DND-41 (cell line): ENCODE measurements around the gene LIPK.

ENCODE experiments used
- ATAC-seq: fragments of 200-7000 bp; cut with Tn5 transposase; 3 replicates; pipeline ENCODE4 v1.9.1; 2021; ENCODE audit warnings: low read depth; ENCODE audit not compliant: insufficient read depth
- DNase-seq: peaks from one replicate; pipeline ENCODE4 v3.0.0-alpha.2; 2020
- H2AFZ ChIP-seq: 2 replicates; pipeline ENCODE4 v1.6.0; 2012; ENCODE audit warnings: low read depth, low read length
- H3K27ac ChIP-seq: 2 replicates; pipeline ENCODE4 v1.5.1; 2012; ENCODE audit warnings: low read length, inconsistent platforms
- H3K27me3 ChIP-seq: fragments of 200-600 bp; sonication (generic); 2 replicates; pipeline ENCODE4 v1.6.0; 2012; ENCODE audit warnings: low read length, mild to moderate bottlenecking, inconsistent platforms; ENCODE audit not compliant: insufficient read depth, poor library complexity
- H3K36me3 ChIP-seq: 2 replicates; pipeline ENCODE4 v1.5.1; 2012; ENCODE audit warnings: low read length, inconsistent platforms; ENCODE audit not compliant: insufficient read depth
- H3K4me1 ChIP-seq: 2 replicates; pipeline ENCODE4 v1.5.1; 2012; ENCODE audit warnings: mild to moderate bottlenecking, low read length; ENCODE audit not compliant: insufficient read depth
- H3K4me2 ChIP-seq: 2 replicates; pipeline ENCODE4 v1.6.0; 2012; ENCODE audit warnings: mild to moderate bottlenecking, moderate library complexity, low read length, inconsistent platforms; ENCODE audit not compliant: insufficient read depth
- H3K4me3 ChIP-seq, 2 experiments: fragments of 200-600 bp in 1 of 2; shearing (Covaris generic) in 1 of 2; 2 replicates each; pipeline ENCODE4 v1.5.1; 2012 to 2016; ENCODE audit warnings: inconsistent platforms in 2 of 2, low read length in 2 of 2, mild to moderate bottlenecking in 2 of 2, low read depth in 1 of 2, moderate library complexity in 1 of 2
- H3K79me2 ChIP-seq: 2 replicates; pipeline ENCODE4 v1.6.0; 2012; ENCODE audit warnings: low read length, inconsistent platforms; ENCODE audit not compliant: insufficient read depth
- H3K9ac ChIP-seq: 2 replicates; pipeline ENCODE4 v1.6.0; 2012; ENCODE audit warnings: low read depth, mild to moderate bottlenecking, inconsistent platforms, low read length, moderate library complexity
- H3K9me3 ChIP-seq: 2 replicates; pipeline ENCODE4 v1.5.1; 2012; ENCODE audit warnings: low read length, moderate library complexity, mild to moderate bottlenecking, inconsistent platforms; ENCODE audit not compliant: insufficient read depth, severe bottlenecking
- H4K20me1 ChIP-seq: 2 replicates; pipeline ENCODE4 v1.6.0; 2012; ENCODE audit warnings: low read length; ENCODE audit not compliant: insufficient read depth
- EZH2 ChIP-seq: IDR thresholded peaks from 3 replicates; pipeline ENCODE4 v1.6.1; 2012; ENCODE audit warnings: borderline replicate concordance, low read depth, mild to moderate bottlenecking, moderate library complexity, low read length, inconsistent platforms; ENCODE audit not compliant: severe bottlenecking
- TF ChIP-seq, protein P1 (sequence below): IDR thresholded peaks from 2 replicates; pipeline ENCODE4 v1.5.1; 2012; ENCODE audit warnings: borderline replicate concordance, low read length, moderate library complexity, mild to moderate bottlenecking; ENCODE audit not compliant: poor library complexity, severe bottlenecking; ENCODE audit errors: extremely low read depth

The LIPK gene

GRCh38 chr10:88676283-88677060, 29.6 kb upstream of the LIPK start:
- no peak for ATAC-seq

DNA sequence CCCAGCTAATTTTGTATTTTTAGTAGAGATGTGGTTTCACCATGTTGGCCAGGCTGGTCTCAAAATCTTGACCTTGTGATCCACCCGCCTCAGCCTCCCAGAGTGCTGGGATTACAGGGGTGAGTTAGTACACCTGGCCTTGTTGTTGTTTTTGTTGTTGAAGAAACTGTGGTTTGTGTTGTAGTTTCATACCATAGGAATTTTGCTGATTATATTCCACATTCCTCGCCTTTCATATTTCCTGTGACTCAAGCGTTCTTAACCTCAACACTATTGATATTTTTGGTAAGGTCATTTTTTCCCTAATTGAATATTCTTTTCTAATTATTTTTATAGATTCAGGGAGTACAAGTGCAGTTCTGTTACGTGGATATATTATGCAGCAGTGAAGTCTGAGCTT, 25.1 kb upstream of the LIPK start:
- Histone ChIP-seq H3K36me3 (no peaks in the 10 kb centered on the region), H3K4me3 (no peak overlapping the region), H3K4me2 (no peak overlapping the region), H3K79me2 (no peaks in the 10 kb centered on the region), H4K20me1 (no peaks in the 10 kb centered on the region), H3K4me1 (no peaks in the 10 kb centered on the region), H3K27me3 (peaks cover 10% of the 10 kb centered on the region), H2AFZ (no peak overlapping the region), H3K27ac (no peak overlapping the region), H3K9ac (no peak overlapping the region), H3K9me3 (no peaks in the 10 kb centered on the region)
- TF ChIP-seq, protein P1, sequence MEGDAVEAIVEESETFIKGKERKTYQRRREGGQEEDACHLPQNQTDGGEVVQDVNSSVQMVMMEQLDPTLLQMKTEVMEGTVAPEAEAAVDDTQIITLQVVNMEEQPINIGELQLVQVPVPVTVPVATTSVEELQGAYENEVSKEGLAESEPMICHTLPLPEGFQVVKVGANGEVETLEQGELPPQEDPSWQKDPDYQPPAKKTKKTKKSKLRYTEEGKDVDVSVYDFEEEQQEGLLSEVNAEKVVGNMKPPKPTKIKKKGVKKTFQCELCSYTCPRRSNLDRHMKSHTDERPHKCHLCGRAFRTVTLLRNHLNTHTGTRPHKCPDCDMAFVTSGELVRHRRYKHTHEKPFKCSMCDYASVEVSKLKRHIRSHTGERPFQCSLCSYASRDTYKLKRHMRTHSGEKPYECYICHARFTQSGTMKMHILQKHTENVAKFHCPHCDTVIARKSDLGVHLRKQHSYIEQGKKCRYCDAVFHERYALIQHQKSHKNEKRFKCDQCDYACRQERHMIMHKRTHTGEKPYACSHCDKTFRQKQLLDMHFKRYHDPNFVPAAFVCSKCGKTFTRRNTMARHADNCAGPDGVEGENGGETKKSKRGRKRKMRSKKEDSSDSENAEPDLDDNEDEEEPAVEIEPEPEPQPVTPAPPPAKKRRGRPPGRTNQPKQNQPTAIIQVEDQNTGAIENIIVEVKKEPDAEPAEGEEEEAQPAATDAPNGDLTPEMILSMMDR: no peak
- no peak for TF ChIP-seq EZH2
- DNase-seq (no peak), ATAC-seq (no peak)

More at GRCh38 chr10:88676283-88677060, 29.6 kb upstream of the LIPK start:
- H3K79me2 ChIP-seq: no peaks in the 10 kb centered on the region
- no peak overlapping the region for H2AFZ ChIP-seq
- H3K9me3 ChIP-seq: no peaks in the 10 kb centered on the region
- no peak overlapping the region for H3K27ac ChIP-seq
- DNase-seq: no peak
- no peaks in the 10 kb centered on the region for H3K4me1 ChIP-seq
- H3K4me2 ChIP-seq: no peak overlapping the region
- H3K9ac ChIP-seq: no peak overlapping the region
- H3K27me3 ChIP-seq: peaks cover 3% of the 10 kb centered on the region
- no peaks in the 10 kb centered on the region for H4K20me1 ChIP-seq
- no peaks in the 10 kb centered on the region for H3K36me3 ChIP-seq
- no peak overlapping the region for H3K4me3 ChIP-seq
- TF ChIP-seq, protein P1: no peak
- no peak for TF ChIP-seq EZH2

DNA sequence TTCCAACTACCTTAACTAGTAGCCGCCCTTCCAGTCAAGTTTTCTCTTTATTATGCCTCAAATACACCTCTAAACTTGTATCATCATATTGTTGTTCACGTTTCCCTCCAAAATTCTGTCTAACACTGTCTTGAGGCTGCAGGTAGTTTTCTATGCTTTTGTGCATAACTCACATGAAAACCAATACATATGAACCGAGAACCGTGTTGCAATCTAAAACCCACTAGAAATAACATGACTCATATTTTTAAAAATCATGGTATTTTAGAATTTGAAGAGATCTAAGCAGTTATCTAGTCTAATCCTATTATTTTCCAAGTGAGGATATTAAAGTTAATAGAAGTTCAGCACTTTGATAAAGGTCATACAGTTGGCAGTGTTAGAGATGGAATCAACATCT, 23.6 kb upstream of the LIPK start:
- DNase-seq (no peak), ATAC-seq (no peak)
- TF ChIP-seq, protein P1: no peak
- no peak for TF ChIP-seq EZH2
- Histone ChIP-seq H4K20me1 (no peaks in the 10 kb centered on the region), H3K36me3 (no peaks in the 10 kb centered on the region), H3K4me1 (no peaks in the 10 kb centered on the region), H3K27me3 (peaks cover 6% of the 10 kb centered on the region), H3K79me2 (no peaks in the 10 kb centered on the region), H3K9ac (no peak overlapping the region), H3K9me3 (no peaks in the 10 kb centered on the region), H3K27ac (no peak overlapping the region), H3K4me2 (no peak overlapping the region), H3K4me3 (no peak overlapping the region), H2AFZ (no peak overlapping the region)
